GM19351 (cell line): ENCODE results near the gene ADAM8.
"Not testable (repeated sequence)": the region's sequence is repeated elsewhere in the genome, so short reads cannot be mapped to it uniquely, and the experiment has no call there.

Source experiments
- ATAC-seq: cut with Tn5 transposase; IDR thresholded peaks from one replicate; pipeline ENCODE4 v1.9.1; 2021; ENCODE audit warnings: mild to moderate bottlenecking, moderate library complexity; ENCODE audit not compliant: unreplicated experiment

The ADAM8 gene

DNA sequence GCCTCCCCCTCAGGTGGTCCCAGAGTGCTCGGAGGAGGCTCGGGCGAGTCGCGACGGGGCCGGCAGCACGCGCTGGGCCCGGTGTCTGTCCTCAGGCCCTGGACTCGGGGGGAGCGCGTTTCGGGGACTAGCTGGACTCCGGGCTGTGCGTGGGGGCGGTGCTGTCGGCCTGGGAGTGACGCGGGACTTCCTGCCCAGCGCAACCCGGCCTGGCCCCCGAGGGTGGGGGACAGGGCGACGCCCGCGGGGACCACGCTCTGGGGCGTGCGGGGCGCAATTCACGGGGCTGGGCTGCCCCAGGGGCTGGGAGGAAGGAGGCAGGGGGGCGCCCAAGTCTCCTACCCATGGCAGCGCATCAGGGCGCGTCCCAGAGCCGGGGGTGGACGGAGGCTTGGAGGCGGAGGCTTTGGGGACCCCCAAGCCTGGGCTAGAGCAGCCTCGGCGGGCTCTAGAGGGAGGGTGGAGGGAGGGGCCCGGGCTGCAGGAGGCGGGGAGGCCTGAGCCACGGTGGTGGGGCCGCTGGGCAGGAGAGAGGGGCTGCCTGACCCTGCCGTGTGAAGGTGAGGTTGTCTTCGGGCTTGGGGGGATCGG, 41.3 kb downstream of the ADAM8 start:
- no peak for ATAC-seq

DNA sequence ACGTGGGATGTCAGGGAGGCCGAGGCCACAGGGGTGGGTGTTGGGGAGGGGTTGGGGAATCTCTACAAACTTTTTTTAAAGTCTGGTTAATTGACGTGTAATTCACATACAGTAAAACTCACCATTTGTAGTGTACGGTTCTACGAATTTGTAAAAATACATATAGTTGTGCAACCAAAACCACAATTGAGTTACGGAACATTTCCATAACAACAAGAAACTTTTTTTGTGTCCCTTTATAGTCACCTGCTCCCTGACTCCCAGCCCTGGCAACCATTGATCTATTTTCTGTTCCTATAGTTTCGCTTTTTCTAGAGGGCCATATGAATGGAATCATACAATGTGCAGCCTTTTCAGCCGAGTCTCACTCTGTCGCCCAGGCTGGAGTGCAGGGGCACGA, 41.9 kb downstream of the ADAM8 start:
- not testable (repeated sequence) for ATAC-seq

DNA sequence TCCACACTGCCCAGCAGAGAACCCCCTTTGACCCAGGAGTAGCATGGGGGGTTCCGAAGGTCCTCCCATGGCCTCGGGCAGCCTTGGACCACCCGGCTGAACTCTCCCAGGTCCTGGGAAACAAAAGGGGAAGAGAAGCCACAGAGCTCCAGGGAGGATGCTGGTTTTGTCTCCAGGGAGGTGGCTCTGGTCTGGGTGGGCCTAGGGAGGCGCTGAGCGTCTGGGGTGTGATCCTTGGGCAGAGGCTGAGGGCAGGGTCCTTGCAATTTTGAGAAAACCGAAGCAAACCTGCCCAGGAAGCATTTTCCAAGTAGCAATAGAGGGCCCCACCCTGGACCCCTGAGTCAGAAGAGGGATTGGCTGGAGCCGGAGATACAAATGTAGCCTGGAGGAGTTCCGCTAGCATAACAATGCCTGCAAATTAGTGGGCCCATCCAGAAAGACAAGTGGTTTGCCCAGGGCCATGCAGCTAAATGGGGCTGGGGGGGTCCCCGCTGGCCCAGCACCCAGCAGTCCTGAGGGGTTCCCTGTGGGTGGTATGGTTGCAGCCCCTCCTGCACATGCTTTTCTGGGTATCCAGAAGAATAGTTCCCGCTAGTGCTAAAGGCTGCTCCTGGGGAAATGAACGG, 44.6 kb downstream of the ADAM8 start:
- no peak for ATAC-seq

DNA sequence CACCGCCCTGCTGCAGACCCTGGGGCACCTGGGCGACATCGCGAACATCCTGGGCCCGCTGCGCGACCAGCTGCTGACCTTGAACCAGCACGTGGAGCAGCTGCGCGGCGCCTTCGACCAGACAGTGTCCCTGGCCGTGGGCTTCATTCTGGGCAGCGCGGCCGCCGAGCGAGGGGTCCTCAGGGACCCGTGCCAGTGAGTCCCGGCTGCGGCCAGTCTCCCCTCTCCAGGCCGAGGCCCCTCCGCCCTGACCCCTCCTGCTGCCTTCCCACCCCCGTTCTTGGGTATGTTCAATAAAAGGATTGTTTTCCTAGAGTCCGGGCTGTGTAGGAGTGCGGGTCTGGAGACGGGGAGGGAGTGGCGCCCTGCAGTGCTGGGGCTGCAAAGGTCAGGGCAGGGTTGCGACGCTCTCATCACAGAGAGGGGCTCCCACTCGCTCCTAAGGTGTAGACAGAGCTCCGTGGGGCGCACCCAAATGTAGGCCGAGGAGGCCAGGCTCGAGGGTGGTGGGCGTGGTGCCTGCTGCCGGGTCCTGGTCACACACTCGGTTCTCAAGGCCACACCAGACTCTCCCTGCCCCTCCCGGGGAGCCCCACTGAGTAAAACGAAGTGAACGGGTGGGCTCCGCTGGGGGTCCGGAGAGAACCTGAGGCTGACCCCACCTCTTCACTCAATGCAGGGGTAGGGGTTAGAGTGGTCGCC, 45.3 kb downstream of the ADAM8 start:
- no peak for ATAC-seq

DNA sequence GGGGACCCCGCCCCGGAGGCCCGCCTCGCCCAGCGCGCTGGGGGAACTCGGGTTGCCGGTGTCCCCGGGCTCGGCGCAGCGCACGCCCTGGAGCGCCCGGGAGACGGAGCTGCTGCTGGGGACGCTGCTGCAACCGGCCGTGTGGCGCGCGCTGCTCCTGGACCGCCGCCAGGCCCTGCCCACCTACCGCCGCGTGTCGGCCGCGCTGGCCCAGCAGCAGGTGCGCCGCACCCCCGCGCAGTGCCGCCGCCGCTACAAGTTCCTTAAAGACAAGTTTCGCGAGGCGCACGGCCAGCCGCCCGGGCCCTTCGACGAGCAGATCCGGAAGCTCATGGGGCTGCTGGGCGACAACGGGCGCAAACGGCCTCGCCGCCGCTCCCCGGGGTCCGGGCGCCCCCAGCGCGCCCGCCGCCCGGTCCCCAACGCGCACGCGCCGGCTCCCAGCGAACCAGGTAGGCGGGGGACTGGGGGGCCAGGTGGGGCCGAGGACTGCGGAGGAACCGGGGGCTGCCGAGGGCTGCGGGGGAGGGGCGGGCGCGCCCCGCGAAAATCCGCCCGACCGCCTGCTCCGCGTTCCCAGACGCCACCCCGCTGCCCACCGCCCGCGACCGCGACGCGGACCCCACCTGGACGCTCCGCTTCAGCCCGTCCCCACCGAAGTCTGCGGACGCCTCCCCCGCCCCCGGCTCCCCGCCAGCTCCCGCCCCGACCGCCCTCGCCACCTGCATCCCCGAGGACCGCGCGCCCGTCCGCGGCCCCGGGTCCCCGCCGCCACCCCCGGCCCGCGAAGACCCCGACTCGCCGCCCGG, 46.1 kb downstream of the ADAM8 start:
- ATAC-seq, result no peak

DNA sequence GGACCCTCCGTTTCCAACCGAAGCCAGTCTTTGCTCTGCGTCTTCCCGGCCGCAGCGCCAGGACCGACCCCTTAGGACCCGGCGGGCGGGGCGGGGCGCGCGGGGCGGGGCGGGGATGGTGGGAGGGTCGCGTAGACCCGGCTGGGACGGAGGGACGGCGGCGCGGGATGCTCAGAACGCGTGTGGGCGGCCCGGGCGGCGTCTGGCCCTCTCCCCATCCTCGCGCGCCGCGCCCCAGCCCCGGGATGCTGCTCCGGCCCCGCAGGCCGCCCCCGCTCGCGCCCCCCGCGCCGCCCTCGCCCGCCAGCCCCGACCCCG, 46.7 kb downstream of the ADAM8 start, which contains the start of gene UTF1:
Gene UTF1 (plus strand): TSS at position 174 of the 318 bp plus-strand sequence. CDS start 72 bp downstream, at position 246.
- ATAC-seq, result no peak

DNA sequence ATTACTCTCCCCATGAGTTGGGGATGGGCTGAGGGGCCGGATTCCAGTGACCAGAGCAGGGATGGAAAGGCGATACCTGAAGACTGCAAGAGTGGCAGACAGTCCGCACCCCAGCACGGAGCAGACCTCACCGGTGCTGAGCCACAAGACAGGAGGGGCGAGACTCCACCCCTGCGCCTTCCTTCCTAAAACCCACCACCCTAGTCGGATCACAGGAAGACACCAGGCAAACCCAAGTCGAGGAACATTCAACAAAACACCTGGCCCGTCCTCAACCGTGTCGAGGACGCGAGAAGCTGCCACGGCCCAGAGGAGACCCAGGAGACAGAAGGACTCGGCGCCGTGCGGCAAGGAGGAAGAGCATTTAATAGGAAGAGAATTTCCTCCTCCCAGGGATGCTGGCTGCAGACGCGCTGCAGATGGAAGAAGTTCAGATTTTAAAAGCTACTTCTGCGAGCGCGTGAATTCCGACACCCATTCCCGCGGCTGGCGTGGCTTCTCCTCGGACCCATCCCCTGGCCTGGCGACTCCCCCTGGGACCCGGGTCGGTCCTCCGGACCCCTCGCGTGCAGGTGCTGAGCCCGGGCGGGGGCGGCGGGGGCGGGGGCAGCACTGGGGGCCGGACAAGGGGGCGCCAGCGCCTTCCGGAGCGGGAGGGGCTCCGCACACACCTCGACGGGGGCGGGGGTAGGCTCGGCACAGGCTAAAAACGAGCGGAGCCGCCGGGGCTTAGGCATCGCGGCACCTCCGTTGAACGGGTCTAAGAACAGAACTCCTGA, 47.2 kb downstream of the ADAM8 start:
- no peak for ATAC-seq

DNA sequence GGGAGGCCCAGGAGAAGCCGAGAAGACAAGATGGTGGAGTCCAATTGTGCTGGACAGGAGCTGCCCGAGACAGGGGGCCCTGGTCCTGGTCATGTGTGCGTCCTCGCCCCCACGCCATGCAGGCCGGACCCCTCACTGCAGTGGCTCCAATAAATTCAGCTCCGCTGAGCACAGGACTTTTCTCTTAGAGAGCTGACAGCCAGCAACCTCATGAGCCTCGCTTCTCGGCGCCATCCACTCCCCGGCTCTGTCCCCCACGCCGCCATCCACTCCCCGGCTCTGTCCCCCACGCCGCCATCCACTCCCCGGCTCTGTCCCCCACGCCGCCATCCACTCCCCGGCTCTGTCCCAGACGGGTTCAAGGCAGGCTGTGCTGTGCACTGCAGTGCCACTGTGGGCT, 49.4 kb downstream of the ADAM8 start:
- ATAC-seq, result no peak

DNA sequence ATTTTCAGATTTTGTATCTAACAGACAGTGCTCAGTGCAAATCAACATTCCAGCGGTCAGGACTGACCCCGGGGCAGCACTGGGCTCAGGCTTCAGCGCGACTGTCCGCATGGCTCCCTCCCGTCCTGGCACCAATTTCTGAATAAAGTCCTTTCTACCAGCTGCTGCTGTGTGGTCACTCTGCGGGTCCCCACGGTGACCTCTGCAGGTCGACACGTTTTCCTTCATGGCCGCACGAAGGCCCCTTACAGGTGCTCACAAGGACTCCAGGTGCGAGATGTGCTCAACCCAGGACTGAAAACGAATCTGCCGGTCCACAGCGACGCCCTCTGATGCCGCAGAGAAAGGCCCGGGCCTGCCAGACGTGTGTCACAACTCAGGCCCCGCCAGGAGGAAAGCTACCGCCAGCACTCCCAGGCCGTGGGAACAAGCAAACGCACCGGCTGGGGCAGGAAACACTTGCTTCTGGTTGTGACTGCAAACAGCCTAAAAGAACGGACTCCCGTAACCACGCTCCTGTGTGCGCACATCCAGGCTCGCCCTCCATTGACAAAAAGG, 50.3 kb downstream of the ADAM8 start:
- no peak for ATAC-seq

DNA sequence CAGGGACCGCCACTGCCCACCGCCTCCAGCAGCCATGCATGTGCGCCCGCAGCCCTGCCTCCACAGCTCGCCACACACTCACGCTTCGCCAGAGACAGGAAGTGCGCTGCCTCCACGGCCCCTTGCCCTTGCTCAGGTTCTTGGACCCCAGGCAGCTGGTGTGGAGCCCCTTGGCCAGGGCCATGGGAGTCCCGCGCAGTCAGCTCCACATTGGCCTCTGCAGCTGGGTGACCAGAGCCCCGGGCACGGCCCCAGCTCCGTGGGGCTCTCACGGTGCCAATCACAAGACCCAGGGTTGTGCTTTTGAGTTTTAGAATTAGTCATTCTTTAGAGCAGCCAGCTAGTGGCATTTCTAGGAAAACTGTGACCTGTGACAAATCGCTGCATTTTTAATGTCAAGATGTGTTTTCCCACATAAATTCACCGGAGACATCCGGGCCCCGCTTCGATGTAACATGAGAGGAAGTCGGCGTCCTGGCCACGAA, 50.9 kb downstream of the ADAM8 start:
- ATAC-seq, result no peak

DNA sequence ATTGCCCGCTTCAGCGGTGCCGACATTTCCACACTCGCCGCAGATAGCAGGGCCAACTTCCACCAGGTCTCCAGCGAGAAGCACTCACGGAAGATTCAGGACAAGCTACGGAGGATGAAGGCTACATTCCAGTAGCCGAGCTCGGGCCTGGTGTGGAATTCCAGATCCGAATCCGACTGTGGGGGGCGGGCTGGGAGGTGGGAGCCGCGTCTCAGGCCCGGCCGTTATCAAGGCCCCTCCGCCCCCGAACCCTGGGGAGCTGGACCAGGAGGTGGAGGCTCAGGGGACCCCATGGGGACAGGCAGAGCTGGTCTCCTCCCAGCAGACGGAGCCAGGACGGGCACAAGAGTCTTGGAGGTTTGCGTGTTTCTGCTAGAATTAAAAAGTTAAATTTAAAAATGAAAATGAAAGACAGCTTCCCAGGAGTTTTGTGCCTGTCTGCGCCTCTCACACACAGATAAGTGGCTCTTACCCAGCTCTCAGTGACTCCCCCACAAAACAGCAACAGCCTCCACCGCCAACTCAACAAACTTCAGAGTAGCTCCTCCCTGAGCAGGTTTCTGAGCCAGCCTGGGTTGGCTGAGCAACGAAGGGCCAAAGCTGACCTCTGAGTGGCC, 51.8 kb downstream of the ADAM8 start:
- no peak for ATAC-seq

DNA sequence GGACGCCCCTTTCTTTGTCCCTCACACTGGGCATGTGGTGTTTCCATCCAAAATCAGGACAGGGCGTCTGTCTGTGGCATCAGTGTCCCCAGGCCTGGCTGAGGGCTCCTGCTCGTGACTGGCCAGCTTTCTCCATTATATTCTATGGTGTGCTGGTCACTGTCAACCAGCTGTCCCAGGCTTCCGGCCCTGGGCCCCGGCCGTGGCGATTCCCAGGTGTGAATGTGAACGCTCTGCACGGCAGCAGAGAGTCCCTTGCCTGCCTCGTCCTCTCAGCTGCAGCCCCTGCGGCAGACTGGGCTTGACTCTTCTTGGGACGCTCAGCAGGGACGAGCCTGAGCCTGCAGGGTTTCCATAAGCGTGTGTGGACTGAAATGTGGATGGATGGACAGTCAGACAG, 52.6 kb downstream of the ADAM8 start:
- no peak for ATAC-seq

DNA sequence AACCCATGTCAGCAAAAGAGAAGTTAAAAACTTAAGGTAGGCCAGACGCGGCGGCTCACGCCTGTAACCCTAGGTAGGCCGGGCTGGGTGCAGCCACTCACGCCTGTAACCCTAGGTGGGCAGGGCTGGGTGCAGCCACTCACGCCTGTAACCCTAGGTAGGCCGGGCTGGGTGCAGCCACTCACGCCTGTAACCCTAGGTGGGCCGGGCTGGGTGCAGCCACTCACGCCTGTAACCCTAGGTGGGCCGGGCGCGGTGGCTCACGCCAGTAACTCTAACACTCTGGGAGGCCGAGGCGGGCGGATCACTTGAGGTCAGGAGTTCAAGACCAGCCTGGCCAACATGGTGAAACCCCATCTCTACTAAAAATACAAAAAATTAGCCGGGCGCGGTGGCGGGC, 54.9 kb downstream of the ADAM8 start:
- ATAC-seq, result not testable (repeated sequence)

DNA sequence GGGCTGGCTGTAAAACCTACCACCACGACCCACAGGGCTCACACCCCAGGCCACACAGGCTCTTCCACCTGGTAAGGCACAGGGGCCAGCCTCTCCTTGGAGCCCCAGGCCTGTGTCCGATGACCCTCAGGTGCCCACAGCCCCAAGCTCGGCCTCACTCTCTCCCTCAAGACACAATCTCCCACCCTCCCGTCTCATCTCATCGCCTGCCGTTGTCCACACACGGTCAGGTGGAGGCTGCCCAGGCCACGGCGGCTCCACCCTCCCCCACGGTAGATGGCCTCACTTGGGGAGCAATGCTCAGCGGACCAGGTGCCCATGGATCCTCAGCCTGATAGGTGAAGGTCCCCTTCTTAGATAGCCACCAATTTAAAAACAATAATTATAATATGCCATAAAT, 55.3 kb downstream of the ADAM8 start:
- no peak for ATAC-seq

DNA sequence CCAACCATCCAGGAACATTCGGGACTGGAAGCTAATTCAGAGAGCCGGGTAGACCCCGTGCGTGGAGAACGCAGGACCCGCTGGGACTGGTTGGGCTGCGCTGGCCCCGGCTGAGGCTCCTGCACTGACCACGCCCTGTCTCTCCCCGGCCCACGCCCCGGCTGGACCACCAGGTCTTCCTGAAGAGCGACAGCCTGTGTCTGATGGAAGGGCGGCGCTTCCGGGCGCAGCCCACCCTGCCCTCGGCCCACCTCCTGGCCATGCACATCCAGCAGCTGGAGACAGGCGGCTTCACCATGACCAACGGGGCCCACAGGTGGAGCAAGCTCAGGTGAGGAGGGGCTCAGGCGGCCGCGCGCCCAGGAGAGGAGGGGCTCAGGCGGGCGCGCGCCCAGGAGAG, 56.9 kb downstream of the ADAM8 start:
- no peak for ATAC-seq

DNA sequence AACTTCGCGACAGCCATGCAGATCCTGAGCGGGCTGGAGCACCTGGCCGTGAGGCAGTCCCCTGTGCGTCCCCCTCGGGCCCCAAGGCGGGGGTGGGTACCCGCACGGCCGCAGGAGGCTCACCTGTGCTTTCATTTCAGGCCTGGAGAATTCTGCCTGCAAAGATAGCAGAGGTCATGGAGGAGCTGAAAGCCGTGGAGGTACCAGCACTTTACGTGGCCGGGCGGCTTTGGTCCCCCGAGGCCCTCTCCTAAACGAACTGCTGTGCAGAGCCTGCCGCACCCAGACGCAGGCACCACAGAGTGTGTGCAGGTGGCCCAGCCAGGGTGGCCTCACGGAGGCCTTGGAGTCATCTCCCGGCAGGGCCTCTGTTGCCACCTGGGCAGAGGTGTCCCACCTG, 57.8 kb downstream of the ADAM8 start:
- no peak for ATAC-seq

DNA sequence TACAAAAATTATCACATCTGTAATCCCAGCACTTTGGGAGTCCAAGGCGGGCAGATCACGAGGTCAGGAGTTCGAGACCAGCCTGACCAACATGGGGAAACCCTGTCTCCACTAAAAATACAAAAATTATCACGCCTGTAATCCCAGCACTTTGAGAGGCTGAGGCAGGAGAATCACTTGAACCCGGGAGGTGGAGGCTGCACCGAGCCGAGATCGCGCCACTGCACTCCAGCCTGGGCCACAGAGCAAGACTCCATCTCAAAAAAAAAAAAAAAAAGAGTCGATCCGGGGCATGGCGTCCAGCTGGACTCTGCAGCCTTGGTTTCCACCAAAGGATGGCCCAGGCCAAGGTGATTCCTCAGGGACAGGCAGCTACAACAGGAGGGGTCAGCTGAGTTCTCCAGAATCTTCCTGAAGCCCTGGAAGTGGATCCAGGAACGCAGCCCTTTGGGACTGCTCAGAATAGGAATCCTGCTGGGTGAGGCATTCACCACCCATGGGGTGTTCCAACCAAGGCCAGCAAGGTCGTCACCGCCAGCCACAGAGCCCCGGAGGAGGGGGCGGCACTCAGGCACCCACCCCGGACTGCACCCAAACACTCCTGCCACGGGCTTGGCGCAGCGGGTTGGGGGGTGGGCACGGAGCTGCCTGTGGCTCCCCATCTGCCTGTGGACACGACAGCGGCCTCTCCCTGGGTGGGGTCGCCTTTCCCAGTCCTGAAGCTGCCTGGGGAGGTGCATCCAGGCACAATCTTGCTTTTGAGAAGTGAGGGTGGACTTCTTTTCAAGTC, 58.7 kb downstream of the ADAM8 start:
- ATAC-seq, result no peak

DNA sequence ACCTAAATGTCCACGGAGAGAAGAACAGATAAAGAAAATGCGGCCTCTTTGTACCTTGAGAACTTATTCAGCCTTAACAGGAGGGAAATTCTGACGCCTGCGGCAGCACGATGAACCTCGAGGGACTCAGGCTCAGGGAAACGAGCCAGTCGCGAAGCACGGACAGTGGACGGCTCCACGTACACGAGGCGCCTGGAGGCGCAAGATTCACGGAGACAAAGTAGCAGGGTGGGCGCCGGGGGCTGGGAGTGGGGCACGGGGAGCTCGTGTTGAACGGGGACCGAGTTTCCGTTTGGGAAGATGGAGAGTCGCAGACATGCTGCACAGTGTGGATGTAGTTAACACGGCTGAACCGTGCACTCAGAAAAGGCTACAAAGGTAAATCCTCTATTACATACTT, 59.9 kb downstream of the ADAM8 start:
- ATAC-seq, result no peak

DNA sequence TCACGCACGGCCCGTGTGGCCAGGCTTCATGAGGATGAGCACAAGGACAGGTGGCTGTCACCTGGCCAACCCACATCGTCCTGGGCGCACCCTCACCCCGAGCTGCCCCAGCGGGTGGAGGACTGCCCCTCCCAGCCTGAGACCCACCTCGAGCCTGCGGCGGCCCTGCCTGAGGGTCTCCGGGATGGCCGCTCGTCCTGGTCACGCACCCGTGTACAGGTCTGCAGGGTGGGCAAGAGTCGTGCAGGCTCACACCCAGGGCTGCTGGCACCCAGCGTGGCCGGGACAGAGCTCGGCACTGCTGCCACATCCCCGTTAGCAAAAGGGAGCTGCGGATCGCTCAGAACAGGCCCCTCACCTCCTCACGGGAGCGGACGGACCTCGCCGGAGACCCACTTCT, 61.1 kb downstream of the ADAM8 start:
- ATAC-seq, result no peak
